Measurements from ENCODE around the gene IL15RA. TPM values are rescaled to one million over a fixed set of nuclear protein-coding genes. Genes with fewer than 3 reads are reported as not detected.

Gene IL15RA
- total and polyA plus RNA-seq, 5 experiments from 2014 or later, result 3.6 to 5.4 (median 3.8) TPM

DNA sequence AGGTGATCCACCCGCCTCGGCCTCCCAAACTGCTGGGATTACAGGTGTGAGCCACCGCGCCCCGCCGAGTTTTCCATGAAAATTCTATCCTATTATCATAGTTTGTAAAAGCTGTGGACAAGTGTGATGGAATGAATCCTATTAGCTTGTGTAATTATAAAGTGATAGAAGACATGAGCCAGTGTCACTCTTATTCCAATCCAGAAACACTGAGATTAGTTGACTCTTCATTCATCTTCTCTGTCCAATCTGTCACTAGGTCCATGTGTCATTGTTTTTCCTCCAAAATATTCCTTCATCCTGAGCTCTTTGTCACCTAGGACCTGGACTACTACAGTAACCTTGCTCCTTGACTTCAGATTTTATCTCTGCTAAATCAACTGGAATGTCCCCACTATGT lies 73.8 kb downstream of the IL15RA start:
- POLR2A ChIA-PET, result interaction anchor here (0.7 kb wide), 1 partner anchor 15 kb away, joined by 3 read pairs; no protein-coding TSS in a partner anchor
- Mint-ChIP-seq H3K4me3 (no peak overlapping the region), H3K27me3 (no peaks in the 10 kb centered on the region), H3K9me3 (no peaks in the 10 kb centered on the region), H3K4me1 (peaks cover 8 to 45% (median 28%) of the 10 kb centered on the region in 4 donors), H3K27ac (peak overlapping the region in 2 of 10 donors; percentile 2 to 29), H3K36me3 (peaks cover 0 to 55% (median 16%) of the 10 kb centered on the region in 3 donors)
- no peak for ATAC-seq
- no peak for DNase-seq

DNA sequence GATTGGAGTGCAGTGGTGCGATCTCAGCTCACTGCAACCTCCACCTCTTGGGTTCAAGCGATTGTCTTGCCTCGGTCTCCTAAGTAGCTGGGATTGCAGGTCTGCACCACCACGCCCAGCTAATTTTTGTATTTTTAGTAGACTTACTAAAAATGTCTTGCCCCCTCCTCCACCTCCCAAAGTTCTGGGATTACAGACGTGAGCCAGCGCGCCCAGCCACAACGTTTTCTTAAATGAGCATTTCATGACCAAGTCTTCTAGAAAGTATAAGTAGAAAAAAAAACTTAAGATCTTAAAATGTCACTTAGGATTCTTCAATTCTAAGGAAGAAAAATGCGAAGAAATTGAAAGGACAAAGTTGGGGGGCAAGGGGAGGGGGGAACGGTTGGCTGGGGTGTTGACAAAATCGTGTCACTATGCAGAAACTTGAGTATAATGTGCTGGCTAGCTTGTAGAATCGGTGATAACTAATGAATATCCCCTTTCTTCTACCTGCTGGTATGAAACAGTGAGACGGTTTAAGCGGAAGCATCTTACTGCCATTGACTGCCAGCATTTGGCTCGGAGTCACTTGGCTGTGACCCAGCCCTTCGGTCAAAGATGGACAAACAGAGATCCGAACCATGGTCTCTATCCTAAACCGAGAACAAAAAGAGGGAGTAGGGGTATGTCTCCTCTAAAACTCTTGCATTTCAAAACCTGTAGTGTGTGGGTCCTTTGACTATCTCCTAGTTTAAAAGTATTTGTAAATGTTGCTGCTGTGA lies 74.7 kb downstream of the IL15RA start:
- DNase-seq, result no peak
- Mint-ChIP-seq H3K9me3 (peaks cover 0 to 5% (median 0%) of the 10 kb centered on the region in 9 donors), H3K4me3 (no peak overlapping the region), H3K27me3 (no peaks in the 10 kb centered on the region), H3K36me3 (peaks cover 5 to 55% (median 22%) of the 10 kb centered on the region in 3 donors), H3K27ac (no peak overlapping the region), H3K4me1 (peaks cover 6 to 39% (median 27%) of the 10 kb centered on the region in 4 donors)
- POLR2A ChIA-PET, result no interaction called here
- ATAC-seq, result no peak

Other genes with a start within 250 kb of the IL15RA start
- gene GDI2, start 164.1 kb downstream of the IL15RA start, total RNA-seq, result 100 to 1,000 TPM; 122 to 130 TPM
- gene GDI2, start 164.1 kb downstream of the IL15RA start, polyA plus RNA-seq, result 100 to 1,000 TPM; 145 to 171 (median 157) TPM
- gene ANKRD16, start 87.7 kb downstream of the IL15RA start, total RNA-seq, result 1 to 10 TPM; 8.4 to 9.2 TPM
- 1 to 10 TPM; 3.0 to 5.9 (median 5.8) TPM for gene ANKRD16, start 87.7 kb downstream of the IL15RA start, polyA plus RNA-seq
- 10 to 100 TPM; 89.1 to 94.1 TPM for gene FBH1, start 87.3 kb downstream of the IL15RA start, total RNA-seq
- 10 to 100 TPM; 48.4 to 76.5 (median 50.5) TPM for gene FBH1, start 87.3 kb downstream of the IL15RA start, polyA plus RNA-seq
- gene IL2RA, start 84.8 kb upstream of the IL15RA start, total RNA-seq, result 1 to 10 TPM; 1.0 to 1.4 TPM
- gene IL2RA, start 84.8 kb upstream of the IL15RA start, polyA plus RNA-seq, result under 1 TPM; 0.07 to 0.25 (median 0.16) TPM
- 100 to 1,000 TPM; 129 to 130 TPM for gene RBM17, start 111.5 kb upstream of the IL15RA start, total RNA-seq
- 10 to 100 TPM; 57.4 to 84.9 (median 61.3) TPM for gene RBM17, start 111.5 kb upstream of the IL15RA start, polyA plus RNA-seq
- 10 to 100 TPM; 75.0 to 79.4 TPM for gene PFKFB3, start 225.4 kb upstream of the IL15RA start, total RNA-seq
- 1 to 10 TPM; 1.6 to 7.1 (median 4.8) TPM for gene PFKFB3, start 225.4 kb upstream of the IL15RA start, polyA plus RNA-seq

All from naive thymus-derived CD8-positive, alpha-beta T cell (primary cell).